ENCODE measurements around the gene UGT1A8. TPM values are rescaled to one million over a fixed set of nuclear protein-coding genes. Genes with fewer than 3 reads are reported as not detected.
A peak's percentile ranks its signal among the peaks of the same experiment; 100 is the strongest.

The UGT1A8 gene
- total and polyA plus RNA-seq, 9 of the 15 experiments (the other 6 are each of a cell fraction or from before 2014, with no cell fraction given): 0.04 TPM; not detected in 8

DNA sequence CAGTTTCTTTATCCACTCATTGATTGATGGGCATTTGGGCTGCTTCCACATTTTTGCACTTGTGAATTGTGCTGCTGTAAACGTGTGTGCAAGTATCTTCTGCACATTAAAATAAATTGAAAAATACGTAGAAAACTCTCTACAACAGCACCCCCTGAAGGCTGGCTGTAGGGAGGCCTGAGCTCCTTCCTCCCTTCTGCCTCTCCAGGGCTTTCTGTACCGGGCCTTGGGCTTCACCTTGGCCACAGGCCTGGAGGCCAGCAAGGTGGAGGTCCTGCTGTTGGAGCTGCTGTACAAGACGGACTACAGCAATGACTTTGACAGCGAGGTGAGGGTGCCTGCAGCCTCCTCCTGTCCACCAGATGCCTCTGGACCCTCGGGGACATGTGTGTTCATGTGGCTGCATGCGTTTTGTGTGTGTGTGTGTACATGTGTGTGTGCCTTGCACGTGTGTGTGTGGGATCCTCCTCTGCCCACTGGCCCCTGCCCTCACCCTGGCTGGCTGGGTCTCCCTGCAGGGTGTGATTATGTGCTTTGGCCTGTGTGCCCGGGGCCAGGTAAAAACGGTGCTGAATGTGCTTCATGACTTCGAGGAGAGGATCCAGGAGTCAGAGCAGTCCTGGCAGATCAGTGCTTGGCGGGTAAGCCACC lies 189.9 kb downstream of the UGT1A8 start:
- no peaks in the 10 kb centered on the region for H4K20me1 ChIP-seq (replicated peaks; ENCODE audit: control insufficient read depth, insufficient read depth, low read length)
- ChIA-PET POLR2A (no interaction called here), CTCF (ENCODE audit: low intra/inter-chr PET ratio) (no interaction called here)
- TF ChIP-seq, protein P1, sequence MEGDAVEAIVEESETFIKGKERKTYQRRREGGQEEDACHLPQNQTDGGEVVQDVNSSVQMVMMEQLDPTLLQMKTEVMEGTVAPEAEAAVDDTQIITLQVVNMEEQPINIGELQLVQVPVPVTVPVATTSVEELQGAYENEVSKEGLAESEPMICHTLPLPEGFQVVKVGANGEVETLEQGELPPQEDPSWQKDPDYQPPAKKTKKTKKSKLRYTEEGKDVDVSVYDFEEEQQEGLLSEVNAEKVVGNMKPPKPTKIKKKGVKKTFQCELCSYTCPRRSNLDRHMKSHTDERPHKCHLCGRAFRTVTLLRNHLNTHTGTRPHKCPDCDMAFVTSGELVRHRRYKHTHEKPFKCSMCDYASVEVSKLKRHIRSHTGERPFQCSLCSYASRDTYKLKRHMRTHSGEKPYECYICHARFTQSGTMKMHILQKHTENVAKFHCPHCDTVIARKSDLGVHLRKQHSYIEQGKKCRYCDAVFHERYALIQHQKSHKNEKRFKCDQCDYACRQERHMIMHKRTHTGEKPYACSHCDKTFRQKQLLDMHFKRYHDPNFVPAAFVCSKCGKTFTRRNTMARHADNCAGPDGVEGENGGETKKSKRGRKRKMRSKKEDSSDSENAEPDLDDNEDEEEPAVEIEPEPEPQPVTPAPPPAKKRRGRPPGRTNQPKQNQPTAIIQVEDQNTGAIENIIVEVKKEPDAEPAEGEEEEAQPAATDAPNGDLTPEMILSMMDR (IDR thresholded peaks at IDR 0.05 in 2 of 3, conservative IDR thresholded peaks at IDR 0.05 in 1 of 3; ENCODE audit: insufficient read depth in 2 of 3, low read depth in 1 of 3, low read length in 3 of 3): peak in 1 of 3 experiments; percentile 24; a peak in 1 of 6 replicates
- no peak for TF ChIP-seq ZNF79 (CRISPR knock-in tag; IDR thresholded peaks at IDR 0.05; ENCODE audit: low read depth)
- TF ChIP-seq, protein P2, sequence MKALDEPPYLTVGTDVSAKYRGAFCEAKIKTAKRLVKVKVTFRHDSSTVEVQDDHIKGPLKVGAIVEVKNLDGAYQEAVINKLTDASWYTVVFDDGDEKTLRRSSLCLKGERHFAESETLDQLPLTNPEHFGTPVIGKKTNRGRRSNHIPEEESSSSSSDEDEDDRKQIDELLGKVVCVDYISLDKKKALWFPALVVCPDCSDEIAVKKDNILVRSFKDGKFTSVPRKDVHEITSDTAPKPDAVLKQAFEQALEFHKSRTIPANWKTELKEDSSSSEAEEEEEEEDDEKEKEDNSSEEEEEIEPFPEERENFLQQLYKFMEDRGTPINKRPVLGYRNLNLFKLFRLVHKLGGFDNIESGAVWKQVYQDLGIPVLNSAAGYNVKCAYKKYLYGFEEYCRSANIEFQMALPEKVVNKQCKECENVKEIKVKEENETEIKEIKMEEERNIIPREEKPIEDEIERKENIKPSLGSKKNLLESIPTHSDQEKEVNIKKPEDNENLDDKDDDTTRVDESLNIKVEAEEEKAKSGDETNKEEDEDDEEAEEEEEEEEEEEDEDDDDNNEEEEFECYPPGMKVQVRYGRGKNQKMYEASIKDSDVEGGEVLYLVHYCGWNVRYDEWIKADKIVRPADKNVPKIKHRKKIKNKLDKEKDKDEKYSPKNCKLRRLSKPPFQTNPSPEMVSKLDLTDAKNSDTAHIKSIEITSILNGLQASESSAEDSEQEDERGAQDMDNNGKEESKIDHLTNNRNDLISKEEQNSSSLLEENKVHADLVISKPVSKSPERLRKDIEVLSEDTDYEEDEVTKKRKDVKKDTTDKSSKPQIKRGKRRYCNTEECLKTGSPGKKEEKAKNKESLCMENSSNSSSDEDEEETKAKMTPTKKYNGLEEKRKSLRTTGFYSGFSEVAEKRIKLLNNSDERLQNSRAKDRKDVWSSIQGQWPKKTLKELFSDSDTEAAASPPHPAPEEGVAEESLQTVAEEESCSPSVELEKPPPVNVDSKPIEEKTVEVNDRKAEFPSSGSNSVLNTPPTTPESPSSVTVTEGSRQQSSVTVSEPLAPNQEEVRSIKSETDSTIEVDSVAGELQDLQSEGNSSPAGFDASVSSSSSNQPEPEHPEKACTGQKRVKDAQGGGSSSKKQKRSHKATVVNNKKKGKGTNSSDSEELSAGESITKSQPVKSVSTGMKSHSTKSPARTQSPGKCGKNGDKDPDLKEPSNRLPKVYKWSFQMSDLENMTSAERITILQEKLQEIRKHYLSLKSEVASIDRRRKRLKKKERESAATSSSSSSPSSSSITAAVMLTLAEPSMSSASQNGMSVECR (CRISPR knock-in tag; IDR thresholded peaks at IDR 0.05): no peak
- no peak for FAIRE-seq
- H3K27ac ChIP-seq (ENCODE audit: extremely low read depth, low read depth, low read length): no peak overlapping the region
- intact Hi-C loops (cut with micrococcal nuclease) (no loop called here), in situ Hi-C loops (cut with MboI) (no loop called here)
- H2AFZ ChIP-seq (ENCODE audit: low read depth, low read length): no peak overlapping the region
- H3K79me2 ChIP-seq (ENCODE audit: control insufficient read depth, insufficient read depth, low read length): no peaks in the 10 kb centered on the region
- no peaks in the 10 kb centered on the region for H3K4me1 ChIP-seq (replicated peaks in 1 of 2; ENCODE audit: control insufficient read depth in 2 of 2, insufficient read depth in 2 of 2, low read length in 2 of 2)
- no peaks in the 10 kb centered on the region for H3K36me3 ChIP-seq (ENCODE audit: control insufficient read depth, insufficient read depth, low read length)
- H3K4me3 ChIP-seq: no peak overlapping the region
- no peaks in the 10 kb centered on the region for H3K9me1 ChIP-seq (ENCODE audit: control insufficient read depth, insufficient read depth, low read length)
- no peak overlapping the region for H3K4me2 ChIP-seq (ENCODE audit: insufficient read depth, low read length)
- H3K27me3 ChIP-seq (ENCODE audit: control insufficient read depth in 2 of 2, insufficient read depth in 2 of 2, low read length in 2 of 2): peaks cover 2 to 32% of the 10 kb centered on the region in 2 experiments; a peak in 2 of 5 replicates
- no peak for DNase-seq (ENCODE audit: extremely low read depth in 1 of 4, low spot score in 3 of 4)
- BruUV-seq (replicated peaks): no TSS peak
- no peaks in the 10 kb centered on the region for H3K9me3 ChIP-seq (replicated peaks; ENCODE audit: control insufficient read depth, insufficient read depth, low read depth, low read length)
- no peak overlapping the region; a peak in 1 of 4 replicates for H3K9ac ChIP-seq (ENCODE audit: insufficient read depth in 1 of 2, low read depth in 2 of 2, low read length in 2 of 2)
- peak; percentile 41; the same call in 1 of the 3 replicates for ATAC-seq
- 1% methylated on average over 11 of the region's 12 CpGs for WGBS (ENCODE audit: insufficient coverage, low coverage, missing lambda C conversion rate)
